K562 (cell line): Measurements from ENCODE around the gene FRMD3. TPM values are rescaled to one million over a fixed set of nuclear protein-coding genes. Genes with fewer than 3 reads are reported as not detected.

Source experiments
- ATAC-seq: fragments of 200-7000 bp; cut with Tn5 transposase; 3 replicates; pipeline ENCODE4 v1.9.1; 2020; ENCODE audit warnings: moderate library complexity
- BruUV-seq: library from RNA; stranded (reverse); fragments of 400-500 nt; replicated peaks from 2 replicates; lab custom pipeline; 2021; lab: Mats Ljungman, UMichigan
- CTCF ChIA-PET: fragments of 300-600 bp; formaldehyde crosslinking; extraction: SDS; loops from one replicate; lab custom pipeline; 2021; ENCODE audit warnings: low intra/inter-chr PET ratio; lab: Yijun Ruan, JAX
- POLR2A ChIA-PET: fragments of 300-600, 350-650 bp; sonication (Branson Sonifier 250); formaldehyde crosslinking; extraction: SDS; loops from one replicate; lab custom pipeline; 2021; ENCODE audit warnings: antibody characterized with exemption, inconsistent platforms; lab: Yijun Ruan, JAX
- DNase-seq, 4 experiments: peaks; one replicate each; pipeline versions ENCODE4 v3.0.0 to v3.0.0-alpha.2; 2011 to 2018; ENCODE audit warnings: low spot score in 3 of 4, mixed read lengths in 3 of 4; ENCODE audit errors: extremely low read depth in 1 of 4
- FAIRE-seq: peaks from 2 replicates; lab custom pipeline; 2011; peaks lifted over from hg19 to GRCh38; lab: Jason Lieb, UNC
- H2AFZ ChIP-seq: 2 replicates; pipeline ENCODE4 v1.6.0; 2011; ENCODE audit warnings: low read depth, low read length, control low read depth, inconsistent platforms
- H3K27ac ChIP-seq: fragments of 200-600 bp; 3 replicates; pipeline ENCODE4 v1.8.0; 2011; ENCODE audit warnings: low read depth, mild to moderate bottlenecking, control low read depth, inconsistent platforms, low read length, moderate library complexity, mixed read lengths; ENCODE audit errors: extremely low read depth
- H3K27me3 ChIP-seq, 2 experiments: fragments of 300-600 bp in 1 of 2; 2 replicates in 1 of 2; 3 replicates in 1 of 2; pipeline versions ENCODE4 v1.6.0 to v1.8.0; 2011; ENCODE audit warnings: inconsistent platforms in 2 of 2, low read length in 2 of 2, mild to moderate bottlenecking in 1 of 2, mixed read lengths in 1 of 2, moderate library complexity in 1 of 2; ENCODE audit not compliant: control insufficient read depth in 2 of 2, insufficient read depth in 2 of 2
- H3K36me3 ChIP-seq: fragments of 300-600 bp; 3 replicates; pipeline ENCODE4 v1.8.0; 2011; ENCODE audit warnings: mild to moderate bottlenecking, low read length, inconsistent platforms; ENCODE audit not compliant: control insufficient read depth, insufficient read depth
- H3K4me1 ChIP-seq, 2 experiments: fragments of 200-600 bp in 1 of 2; replicated peaks in 1 of 2; 2 replicates in 1 of 2; 3 replicates in 1 of 2; pipeline versions ENCODE4 v1.5.1 to v1.8.0; 2011; ENCODE audit warnings: inconsistent platforms in 2 of 2, low read length in 2 of 2, mild to moderate bottlenecking in 1 of 2, mixed read lengths in 1 of 2, moderate library complexity in 1 of 2; ENCODE audit not compliant: control insufficient read depth in 2 of 2, insufficient read depth in 2 of 2
- H3K4me2 ChIP-seq: 2 replicates; pipeline ENCODE4 v1.6.1; 2011; ENCODE audit warnings: low read length, control low read depth, inconsistent platforms, mixed read lengths; ENCODE audit not compliant: insufficient read depth
- H3K4me3 ChIP-seq: fragments of 200-600 bp; sonication (generic), shearing (Covaris generic); 2 replicates; pipeline ENCODE4 v1.5.1; 2016; ENCODE audit warnings: control low read depth, inconsistent platforms
- H3K79me2 ChIP-seq: fragments of 200-600 bp; 3 replicates; pipeline ENCODE4 v1.8.0; 2011; ENCODE audit warnings: low read length, inconsistent platforms; ENCODE audit not compliant: control insufficient read depth, insufficient read depth
- H3K9ac ChIP-seq, 2 experiments: 2 replicates each; pipeline versions ENCODE4 v1.6.0 to v1.6.1; 2011; ENCODE audit warnings: low read depth in 2 of 2, low read length in 2 of 2, control low read depth in 1 of 2, inconsistent platforms in 1 of 2, mild to moderate bottlenecking in 1 of 2, mixed read lengths in 1 of 2; ENCODE audit not compliant: insufficient read depth in 1 of 2
- H3K9me1 ChIP-seq: one replicate; pipeline ENCODE4 v1.6.0; 2011; ENCODE audit warnings: inconsistent platforms, mild to moderate bottlenecking, low read length, moderate library complexity; ENCODE audit not compliant: control insufficient read depth, insufficient read depth
- H3K9me3 ChIP-seq: replicated peaks from 2 replicates; pipeline ENCODE4 v1.5.1; 2011; ENCODE audit warnings: low read depth, low read length, inconsistent platforms; ENCODE audit not compliant: control insufficient read depth, insufficient read depth
- H4K20me1 ChIP-seq: replicated peaks from 2 replicates; pipeline ENCODE4 v1.6.1; 2011; ENCODE audit warnings: low read length, inconsistent platforms, mixed read lengths; ENCODE audit not compliant: control insufficient read depth, insufficient read depth
- CHD1 ChIP-seq: fragments of 200-600 bp; sonication (generic); IDR thresholded peaks from one replicate; pipeline ENCODE4 v1.6.1; 2012; ENCODE audit warnings: mild to moderate bottlenecking, moderate library complexity, low read length, inconsistent platforms
- COPS2 ChIP-seq: fragments of 450-650 bp; conservative IDR thresholded peaks from 2 replicates; pipeline ENCODE4 v1.6.1; 2016; ENCODE audit warnings: mild to moderate bottlenecking, moderate library complexity
- GATAD2B ChIP-seq: fragments of 450-650 bp; IDR thresholded peaks from 2 replicates; pipeline ENCODE4 v1.6.1; 2017; ENCODE audit warnings: mild to moderate bottlenecking, borderline replicate concordance
- MTA2 ChIP-seq: fragments of 450-650 bp; IDR thresholded peaks from 2 replicates; pipeline ENCODE4 v1.6.1; 2016; ENCODE audit warnings: low read depth
- PPARD ChIP-seq: fragments of 250-450 bp; sonication (Bioruptor Pico); IDR thresholded peaks from 2 replicates; pipeline ENCODE4 v1.8.0; 2022; ENCODE audit warnings: inconsistent platforms, mild to moderate bottlenecking, moderate library complexity
- RCOR1 ChIP-seq, 2 experiments: IDR thresholded peaks; 2 replicates each; pipeline ENCODE4 v1.6.1; 2012; ENCODE audit warnings: low read depth in 2 of 2, low read length in 2 of 2, borderline replicate concordance in 1 of 2, improper control_type of control experiment in 1 of 2
- RHOXF2B ChIP-seq: fragments of 250-450 bp; sonication (Bioruptor Pico); conservative IDR thresholded peaks from 2 replicates; pipeline ENCODE4 v1.5.1; 2021
- TCF15 ChIP-seq: fragments of 250-450 bp; sonication (Bioruptor Pico); IDR thresholded peaks from 2 replicates; pipeline ENCODE4 v1.8.0; 2022; ENCODE audit warnings: moderate library complexity, mild to moderate bottlenecking, inconsistent platforms
- ZNF24 ChIP-seq: fragments of 450-650 bp; IDR thresholded peaks from 2 replicates; pipeline ENCODE4 v1.6.1; 2016
- WGBS: fragments of 100-300 bp; shearing (Covaris generic); methylation state at CpG from one replicate; pipeline ENCODE4 v1.1.6; 2016; ENCODE audit warnings: low coverage, mixed read lengths; ENCODE audit not compliant: insufficient coverage; ENCODE audit errors: missing lambda C conversion rate; 5-methylcytosine and 5-hydroxymethylcytosine counted together
- in situ Hi-C: fragments of 300-500 bp; cut with MboI; formaldehyde crosslinking; loops from 4 replicates; pipeline ENCODE4 v1.15.0; 2018; ENCODE audit warnings: inconsistent platforms, mixed read lengths
- intact Hi-C: fragments of 100-400 bp; cut with micrococcal nuclease; formaldehyde crosslinking; loops from 2 replicates; pipeline ENCODE4 v1.14.2; 2022
- polyA plus RNA-seq, 8 experiments: library from polyadenylated mRNA; depleted of rRNA in 4 of 8; stranded (reverse) in 5 of 8; unstranded in 3 of 8; fragments of >200 nt; fragmentation: Nextera tagmentation in 2 of 8; fragmentation: Illumina TruSeq in 1 of 8; extraction: Ambion mirVana in 2 of 8; extraction: Trizol in 1 of 8; gene quantifications; 2 replicates each; pipeline versions ENCODE4 v1.2.1 to v1.2.3, GENCODE V29; 2011 to 2014; ENCODE audit warnings: inconsistent platforms in 1 of 8, missing spikeins in 1 of 8
- total RNA-seq, 7 experiments: library from RNA; depleted of rRNA in 6 of 7; stranded (reverse); fragments of >200 nt in 6 of 7; fragmentation: Illumina TruSeq in 2 of 7; extraction: Trizol in 2 of 7; gene quantifications; 2 replicates each; pipeline versions ENCODE4 v1.2.1 to v1.2.3, GENCODE V29; 2011 to 2021; ENCODE audit warnings: low replicate concordance in 1 of 7

The FRMD3 gene
- total and polyA plus RNA-seq, 9 of the 15 experiments (the other 6 are each of a cell fraction or from before 2014, with no cell fraction given), result 0.09 to 0.51 (median 0.21) TPM

GRCh38 chr9:83236029-83236696 is 302.0 kb downstream of the FRMD3 start:
- no peak overlapping the region for H3K9ac ChIP-seq
- TF ChIP-seq RHOXF2B (CRISPR knock-in tag) (no peak), TCF15 (CRISPR knock-in tag) (no peak), MTA2 (no peak), PPARD (CRISPR knock-in tag) (no peak), RCOR1 (IDR thresholded peaks at IDR 0.05; ENCODE audit: borderline replicate concordance in 1 of 2, low read depth in 2 of 2, low read length in 2 of 2) (no peak), ZNF24 (no peak), CHD1 (no peak), GATAD2B (no peak), COPS2 (no peak)
- ATAC-seq (no peak), FAIRE-seq (no peak), DNase-seq (no peak)
- no TSS peak for BruUV-seq
- no peaks in the 10 kb centered on the region for H3K9me1 ChIP-seq
- CTCF ChIA-PET, result no interaction called here
- no peaks in the 10 kb centered on the region for H3K36me3 ChIP-seq
- H2AFZ ChIP-seq, result no peak overlapping the region
- 3% methylated on average over 4 of the region's 4 CpGs for WGBS
- intact Hi-C loops (no loop called here), in situ Hi-C loops (no loop called here)
- H3K4me1 ChIP-seq, result no peaks in the 10 kb centered on the region
- POLR2A ChIA-PET, result no interaction called here
- no peaks in the 10 kb centered on the region for H3K9me3 ChIP-seq
- no peak overlapping the region for H3K4me3 ChIP-seq
- H3K4me2 ChIP-seq, result no peak overlapping the region
- no peak overlapping the region for H3K27ac ChIP-seq
- no peaks in the 10 kb centered on the region for H3K27me3 ChIP-seq
- no peaks in the 10 kb centered on the region for H4K20me1 ChIP-seq
- H3K79me2 ChIP-seq, result no peaks in the 10 kb centered on the region
